K562 (cell line): Measurements from ENCODE around the gene VAMP8.

Experiments
- BDP1 ChIP-seq: IDR thresholded peaks from 3 replicates; pipeline ENCODE4 v1.6.1; 2011; ENCODE audit not compliant: insufficient read length, insufficient read depth
- CXXC5 ChIP-seq: fragments of 250-450 bp; sonication (Bioruptor Pico); IDR thresholded peaks from 2 replicates; pipeline ENCODE4 v1.8.0; 2022; ENCODE audit warnings: inconsistent platforms, mild to moderate bottlenecking, moderate library complexity
- EP300 ChIP-seq: IDR thresholded peaks from 2 replicates; pipeline ENCODE4 v1.6.1; 2012; ENCODE audit warnings: low read length, improper control_type of control experiment
- HNRNPK ChIP-seq: fragments of 200-400 bp; formaldehyde crosslinking; IDR thresholded peaks from one replicate; pipeline ENCODE4 v1.6.1; 2018; ENCODE audit warnings: mild to moderate bottlenecking, low read depth, low read length; ENCODE audit not compliant: poor library complexity, severe bottlenecking
- MXI1 ChIP-seq: IDR thresholded peaks from 2 replicates; pipeline ENCODE4 v1.6.1; 2011; ENCODE audit warnings: low read depth, mild to moderate bottlenecking, improper control_type of control experiment, low read length
- POLR3A ChIP-seq: IDR thresholded peaks from 2 replicates; pipeline ENCODE4 v1.6.1; 2011; ENCODE audit warnings: borderline replicate concordance, mild to moderate bottlenecking, moderate library complexity; ENCODE audit not compliant: insufficient read length, insufficient read depth; ENCODE audit errors: extremely low read depth
- PPARD ChIP-seq: fragments of 250-450 bp; sonication (Bioruptor Pico); IDR thresholded peaks from 2 replicates; pipeline ENCODE4 v1.8.0; 2022; ENCODE audit warnings: inconsistent platforms, mild to moderate bottlenecking, moderate library complexity
- STAG1 ChIP-seq: sonication (generic); formaldehyde crosslinking; IDR thresholded peaks from 2 replicates; pipeline ENCODE4 v1.5.0; 2020; ENCODE audit warnings: missing genetic modification reagents, borderline replicate concordance
- TAF1 ChIP-seq: IDR thresholded peaks from 2 replicates; pipeline ENCODE4 v1.6.1; 2011; ENCODE audit warnings: mild to moderate bottlenecking, low read length, moderate library complexity; ENCODE audit not compliant: insufficient read depth, control insufficient read depth, severe bottlenecking; ENCODE audit errors: extremely low read depth
- ZKSCAN8 ChIP-seq: fragments of 200-800 bp; sonication (Bioruptor generic); IDR thresholded peaks from 2 replicates; pipeline ENCODE4 v1.6.1; 2016; ENCODE audit warnings: missing genetic modification characterization, missing compliant biosample characterization
- TF ChIP-seq, protein P1 (sequence below), 3 experiments: IDR thresholded peaks in 2 of 3; conservative IDR thresholded peaks in 1 of 3; 2 replicates each; pipeline ENCODE4 v1.5.1; 2011 to 2012; ENCODE audit warnings: low read length in 3 of 3, mild to moderate bottlenecking in 3 of 3, control low read depth in 2 of 3, improper control_type of control experiment in 1 of 3, inconsistent platforms in 1 of 3, low read depth in 1 of 3, mixed read lengths in 1 of 3, moderate library complexity in 1 of 3; ENCODE audit not compliant: insufficient read depth in 2 of 3

DNA sequence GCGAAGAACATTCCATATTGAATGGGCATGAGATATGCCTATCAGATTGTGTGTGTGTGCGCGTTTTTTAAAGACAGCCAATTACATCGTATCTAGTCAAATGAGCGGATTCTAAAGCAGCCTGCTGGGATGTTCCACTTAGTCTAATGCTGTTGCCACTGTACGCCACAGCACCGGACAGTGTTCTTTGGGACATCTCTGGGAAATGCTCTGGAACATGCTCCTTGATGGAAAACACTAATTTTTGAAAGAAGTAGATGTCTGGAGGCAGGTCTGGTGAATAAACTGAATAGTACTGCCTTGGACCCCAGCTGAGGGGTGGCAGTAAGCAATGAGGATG, 28.7 kb downstream of the VAMP8 start:
- TF ChIP-seq, protein P1, sequence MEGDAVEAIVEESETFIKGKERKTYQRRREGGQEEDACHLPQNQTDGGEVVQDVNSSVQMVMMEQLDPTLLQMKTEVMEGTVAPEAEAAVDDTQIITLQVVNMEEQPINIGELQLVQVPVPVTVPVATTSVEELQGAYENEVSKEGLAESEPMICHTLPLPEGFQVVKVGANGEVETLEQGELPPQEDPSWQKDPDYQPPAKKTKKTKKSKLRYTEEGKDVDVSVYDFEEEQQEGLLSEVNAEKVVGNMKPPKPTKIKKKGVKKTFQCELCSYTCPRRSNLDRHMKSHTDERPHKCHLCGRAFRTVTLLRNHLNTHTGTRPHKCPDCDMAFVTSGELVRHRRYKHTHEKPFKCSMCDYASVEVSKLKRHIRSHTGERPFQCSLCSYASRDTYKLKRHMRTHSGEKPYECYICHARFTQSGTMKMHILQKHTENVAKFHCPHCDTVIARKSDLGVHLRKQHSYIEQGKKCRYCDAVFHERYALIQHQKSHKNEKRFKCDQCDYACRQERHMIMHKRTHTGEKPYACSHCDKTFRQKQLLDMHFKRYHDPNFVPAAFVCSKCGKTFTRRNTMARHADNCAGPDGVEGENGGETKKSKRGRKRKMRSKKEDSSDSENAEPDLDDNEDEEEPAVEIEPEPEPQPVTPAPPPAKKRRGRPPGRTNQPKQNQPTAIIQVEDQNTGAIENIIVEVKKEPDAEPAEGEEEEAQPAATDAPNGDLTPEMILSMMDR (IDR thresholded peaks at IDR 0.05 in 2 of 3, conservative IDR thresholded peaks at IDR 0.05 in 1 of 3; ENCODE audit: insufficient read depth in 2 of 3, low read depth in 1 of 3, low read length in 3 of 3) = no peak
- TF ChIP-seq CXXC5 (CRISPR knock-in tag) (no peak), STAG1 (no peak), BDP1 (no peak), MXI1 (no peak), HNRNPK (no peak), TAF1 (no peak), POLR3A (no peak), ZKSCAN8 (no peak), PPARD (CRISPR knock-in tag) (no peak), EP300 (no peak)
